NCI-H2107 (cell line): ENCODE data around the gene LAMTOR4.
"Not testable (repeated sequence)": the region's sequence is repeated elsewhere in the genome, so short reads cannot be mapped to it uniquely, and the experiment has no call there.

ENCODE experiments used
- DNase-seq: peaks from one replicate; lab custom pipeline; 2025; lab: John Stamatoyannopoulos, UW

The LAMTOR4 gene

DNA sequence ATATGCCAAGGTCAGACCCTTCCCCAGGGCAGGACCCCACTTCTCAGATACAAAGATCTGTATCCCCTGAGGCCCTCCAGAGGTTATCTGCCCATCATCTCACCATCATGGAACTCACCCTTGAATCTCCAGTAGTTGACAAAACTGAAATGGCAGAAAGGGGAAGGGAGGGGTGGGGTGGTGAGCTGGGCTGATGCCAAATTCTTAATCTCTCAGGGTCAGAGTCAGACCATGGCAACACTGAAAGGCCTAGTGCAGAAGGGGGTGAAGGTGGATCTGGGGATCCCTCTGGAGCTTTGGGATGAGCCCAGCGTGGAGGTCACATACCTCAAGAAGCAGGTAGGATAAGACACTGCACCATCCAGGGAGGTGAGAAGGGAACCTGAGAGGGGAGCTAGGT is 26.1 kb upstream of the LAMTOR4 start:
- DNase-seq: no peak

DNA sequence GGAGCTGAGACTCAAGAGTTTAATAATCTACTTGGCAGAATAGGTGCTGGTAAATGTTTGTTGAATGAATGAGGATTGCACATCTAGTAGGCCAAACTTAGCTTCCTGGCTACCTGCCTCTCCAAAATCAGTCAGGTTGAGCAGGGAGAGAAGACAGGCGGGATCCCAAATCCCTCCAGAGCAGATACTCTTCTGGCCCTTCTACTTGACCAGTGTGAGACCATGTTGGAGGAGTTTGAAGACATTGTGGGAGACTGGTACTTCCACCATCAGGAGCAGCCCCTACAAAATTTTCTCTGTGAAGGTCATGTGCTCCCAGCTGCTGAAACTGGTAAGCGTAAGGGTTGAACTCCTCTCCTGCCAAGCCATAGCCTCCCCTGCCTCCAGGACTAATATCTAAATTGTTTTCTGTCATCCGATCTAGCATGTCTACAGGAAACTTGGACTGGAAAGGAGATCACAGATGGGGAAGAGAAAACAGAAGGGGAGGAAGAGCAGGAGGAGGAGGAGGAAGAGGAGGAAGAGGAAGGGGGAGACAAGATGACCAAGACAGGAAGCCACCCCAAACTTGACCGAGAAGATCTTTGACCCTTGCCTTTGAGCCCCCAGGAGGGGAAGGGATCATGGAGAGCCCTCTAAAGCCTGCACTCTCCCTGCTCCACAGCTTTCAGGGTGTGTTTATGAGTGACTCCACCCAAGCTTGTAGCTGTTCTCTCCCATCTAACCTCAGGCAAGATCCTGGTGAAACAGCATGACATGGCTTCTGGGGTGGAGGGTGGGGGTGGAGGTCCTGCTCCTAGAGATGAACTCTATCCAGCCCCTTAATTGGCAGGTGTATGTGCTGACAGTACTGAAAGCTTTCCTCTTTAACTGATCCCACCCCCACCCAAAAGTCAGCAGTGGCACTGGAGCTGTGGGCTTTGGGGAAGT is 24.2 kb upstream of the LAMTOR4 start:
- no peak for DNase-seq

DNA sequence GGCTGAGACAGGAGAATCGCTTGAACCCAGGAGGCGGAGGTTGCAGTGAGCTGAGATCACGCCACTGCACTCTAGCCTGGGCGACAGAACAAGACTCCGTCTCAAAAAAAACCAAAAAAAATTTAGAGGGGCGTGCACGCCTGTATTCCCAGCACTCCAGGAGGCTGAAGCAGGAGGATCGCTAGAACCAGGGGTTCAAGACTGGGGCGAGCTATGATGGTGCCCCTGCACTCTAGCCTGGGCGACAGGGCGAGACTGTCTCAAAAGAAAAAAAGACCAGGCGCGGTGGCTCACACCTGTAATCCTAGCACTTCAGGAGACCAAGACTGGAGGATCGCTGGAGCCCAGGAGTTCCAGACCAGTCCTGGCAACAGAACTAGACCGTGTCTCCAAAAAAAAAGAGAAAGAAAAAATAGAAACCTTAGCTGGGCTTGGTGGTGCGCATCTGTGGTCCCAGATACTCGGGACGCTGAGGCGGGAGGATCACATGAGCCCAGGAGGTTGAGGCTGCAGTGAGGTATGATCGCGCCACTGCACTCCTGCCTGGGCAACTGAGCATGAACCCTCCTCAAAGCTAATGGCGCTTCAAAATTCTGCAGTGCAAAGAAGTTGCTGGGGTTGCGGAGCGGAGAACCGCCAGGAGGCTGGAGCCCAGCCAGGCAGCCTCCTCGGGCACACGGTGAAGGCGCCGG is 22.3 kb upstream of the LAMTOR4 start:
- DNase-seq: no peak

DNA sequence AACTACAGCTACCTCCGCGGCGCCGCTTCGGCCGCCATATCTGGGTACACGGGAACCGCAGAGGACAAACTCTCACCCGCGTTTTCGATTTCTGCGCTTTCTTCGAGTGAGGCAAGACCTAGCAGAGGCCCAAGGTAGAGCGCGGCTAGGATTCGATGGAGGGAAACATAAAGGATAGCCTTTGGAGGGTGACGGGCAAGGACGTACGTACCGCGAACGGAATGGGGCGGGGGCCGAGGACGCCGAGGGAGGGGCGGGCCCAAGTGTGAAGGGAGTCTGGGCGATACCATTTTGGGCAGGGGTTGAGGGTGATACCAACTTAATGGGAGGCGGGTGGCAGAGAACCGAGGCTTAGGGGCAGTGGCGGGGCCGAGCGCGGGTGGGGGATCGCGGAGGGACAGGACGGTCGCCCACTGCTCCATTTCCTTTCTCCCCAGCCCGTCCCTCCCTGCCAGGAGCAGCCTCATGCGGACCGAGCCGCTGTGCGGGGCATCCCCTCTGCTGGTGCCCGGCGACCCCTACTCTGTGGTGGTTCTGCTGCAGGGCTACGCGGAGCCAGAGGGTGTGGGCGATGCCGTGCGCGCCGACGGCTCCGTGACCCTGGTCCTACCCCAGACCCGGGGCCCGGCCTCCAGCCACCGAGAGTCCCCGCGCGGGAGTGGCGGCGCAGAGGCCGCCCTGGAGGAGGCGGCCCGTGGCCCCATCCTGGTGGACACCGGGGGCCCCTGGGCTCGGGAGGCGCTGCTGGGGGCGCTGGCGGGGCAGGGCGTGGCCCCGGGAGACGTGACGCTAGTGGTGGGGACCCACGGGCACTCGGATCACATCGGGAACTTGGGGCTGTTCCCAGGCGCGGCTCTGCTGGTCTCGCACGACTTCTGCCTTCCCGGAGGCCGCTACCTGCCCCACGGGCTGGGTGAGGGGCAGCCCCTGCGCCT is 21.5 kb upstream of the LAMTOR4 start, which contains the start of gene MBLAC1:
Gene MBLAC1 (plus strand): TSS at position 37 of the 935 bp plus-strand sequence. CDS start 429 bp downstream, at position 466.
- DNase-seq: peak; percentile 83

DNA sequence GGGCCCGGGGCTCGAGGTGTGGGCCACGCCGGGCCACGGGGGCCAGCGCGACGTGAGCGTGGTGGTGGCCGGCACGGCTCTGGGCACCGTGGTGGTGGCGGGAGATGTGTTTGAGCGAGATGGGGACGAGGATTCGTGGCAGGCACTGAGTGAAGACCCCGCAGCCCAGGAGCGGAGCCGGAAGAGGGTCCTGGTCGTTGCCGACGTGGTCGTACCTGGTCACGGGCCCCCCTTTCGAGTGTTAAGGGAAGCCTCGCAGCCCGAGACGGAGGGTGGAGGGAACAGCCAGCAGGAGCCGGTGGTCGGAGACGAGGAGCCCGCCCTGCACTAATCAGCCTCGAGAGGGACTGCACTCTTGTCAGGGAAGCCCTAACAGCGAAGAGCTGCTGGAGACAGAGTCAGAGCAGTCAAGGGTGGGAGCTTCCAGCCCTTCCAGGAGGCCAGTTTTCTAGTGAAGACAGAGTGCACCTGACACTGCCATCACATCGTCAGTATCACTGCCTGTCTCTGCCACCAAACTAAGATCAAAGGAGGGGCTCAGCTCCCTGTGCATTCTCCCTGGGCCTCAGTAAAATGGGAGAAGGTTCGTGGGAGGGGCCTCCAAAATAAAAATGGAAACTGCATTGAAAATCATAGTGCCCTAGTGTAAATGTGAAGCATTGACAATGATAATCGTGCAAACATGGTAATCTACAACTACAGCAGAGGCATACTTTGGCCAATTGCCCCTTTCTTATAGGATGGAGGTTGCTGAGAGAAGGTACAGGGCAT is 20.7 kb upstream of the LAMTOR4 start:
- DNase-seq: no peak

DNA sequence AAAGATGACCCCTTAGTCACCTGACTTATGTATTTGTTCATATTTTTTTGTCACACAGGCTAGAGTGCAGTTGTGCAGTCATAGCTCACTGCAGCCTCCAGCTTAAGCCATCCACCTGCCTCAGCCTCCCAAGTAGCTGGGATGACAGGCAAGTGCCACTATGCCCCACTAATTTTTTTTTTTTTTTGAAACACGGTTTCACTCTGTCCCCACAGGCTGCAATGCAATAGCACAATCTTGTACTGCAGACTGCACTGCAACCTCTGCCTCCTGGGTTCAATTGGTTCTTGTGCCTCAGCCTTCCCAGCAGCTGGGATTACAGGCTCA is 20.1 kb upstream of the LAMTOR4 start:
- no peak for DNase-seq

DNA sequence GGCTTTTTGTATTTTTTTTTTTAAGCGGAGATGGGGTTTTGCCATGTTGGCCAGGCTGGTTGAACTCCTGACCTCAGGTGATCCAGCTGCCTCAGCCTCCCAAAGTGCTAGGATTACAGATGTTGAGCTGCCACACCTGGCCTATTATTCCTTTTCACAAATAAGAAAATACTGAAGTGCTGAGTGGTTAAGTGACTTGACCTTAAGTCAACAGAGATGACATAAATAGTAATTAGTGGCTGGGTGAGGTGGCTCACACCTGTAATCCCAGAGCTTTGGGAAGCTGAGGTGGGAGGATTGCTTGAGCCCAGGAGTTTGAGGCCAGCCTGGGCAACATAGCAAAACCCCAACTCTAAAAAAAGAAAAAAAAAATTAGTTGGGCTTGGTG is 18.5 kb upstream of the LAMTOR4 start:
- not testable (repeated sequence) for DNase-seq

DNA sequence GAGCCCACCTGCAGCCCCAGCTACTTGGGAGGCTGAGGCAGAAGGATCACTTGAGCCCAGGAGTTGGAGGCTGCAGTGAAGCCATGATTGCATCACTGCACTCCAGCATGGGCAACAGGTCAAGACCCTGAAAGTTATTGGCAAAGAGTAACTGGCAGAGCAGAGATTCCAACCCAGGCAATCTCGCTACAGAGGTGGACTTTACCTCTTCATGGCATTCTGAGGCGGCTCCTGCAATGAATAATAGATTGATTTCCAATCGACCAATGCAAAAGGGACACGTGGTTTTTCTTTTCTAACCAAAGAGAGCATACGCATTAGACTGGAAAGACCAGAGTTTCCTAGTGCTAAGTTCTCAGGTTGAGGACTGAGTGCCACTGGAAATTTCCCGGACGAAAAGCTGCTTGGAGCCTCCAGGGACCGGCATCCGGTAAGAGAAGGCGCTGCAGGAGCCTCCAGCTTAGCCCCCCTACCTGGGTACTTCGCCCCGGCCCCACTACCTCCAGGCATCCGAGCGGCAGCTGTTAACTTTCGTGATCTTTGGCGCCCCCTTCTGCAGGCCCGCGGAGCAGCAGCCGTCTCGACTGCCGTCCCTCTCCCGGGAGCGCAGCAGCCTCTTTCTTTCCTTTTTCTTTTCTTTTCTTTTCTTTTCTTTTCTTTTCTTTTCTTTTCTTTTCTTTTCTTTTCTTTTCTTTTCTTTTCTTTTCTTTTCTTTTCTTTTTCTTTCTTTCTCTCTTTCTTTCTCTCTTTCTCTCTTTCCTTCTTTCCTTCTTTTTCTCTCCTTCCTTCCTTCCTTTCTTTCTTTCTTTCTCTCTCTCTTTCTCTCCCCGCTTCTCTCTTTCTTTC is 17.9 kb upstream of the LAMTOR4 start:
- DNase-seq: peak; percentile 85

DNA sequence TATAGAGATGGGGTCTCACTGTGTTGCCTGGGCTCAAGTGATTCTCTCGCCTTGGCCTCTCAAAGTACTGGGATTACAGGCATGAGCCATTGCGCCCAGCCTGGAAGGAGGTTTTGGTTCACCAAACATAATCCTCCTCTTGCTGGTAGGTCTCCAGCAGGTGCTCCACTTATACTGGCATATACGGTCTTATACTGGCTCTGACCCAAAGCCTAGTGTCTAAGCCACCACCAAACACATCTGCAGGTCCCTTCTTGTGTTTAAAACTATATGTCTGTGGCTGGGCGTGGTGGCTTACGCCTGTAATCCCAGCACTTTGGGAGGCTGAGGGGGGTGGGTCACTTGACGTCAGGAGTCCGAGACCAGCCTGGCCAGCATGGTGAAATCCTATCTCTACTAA is 16.6 kb upstream of the LAMTOR4 start:
- no peak for DNase-seq

DNA sequence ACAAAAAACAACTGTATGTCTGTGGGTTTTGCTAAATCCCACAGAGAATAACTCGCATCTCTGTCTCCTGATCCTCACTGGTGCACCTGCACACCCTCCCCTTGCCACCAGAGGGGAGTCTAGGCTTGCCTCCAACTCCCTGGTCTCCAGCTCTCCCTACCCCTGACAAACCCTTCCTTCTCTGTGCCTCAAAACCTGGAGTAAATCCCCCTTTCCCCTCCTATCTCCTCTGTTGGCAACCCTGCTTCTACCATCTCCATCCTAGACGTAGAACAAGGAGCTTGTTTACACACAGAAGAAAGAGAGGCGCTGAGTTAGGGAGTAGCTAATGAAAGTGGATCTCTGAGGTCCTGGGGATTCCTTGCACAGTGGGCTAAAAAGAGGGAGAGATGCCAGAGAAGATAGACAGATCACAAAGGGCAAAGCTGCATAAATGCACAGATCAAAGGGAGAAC is 16.0 kb upstream of the LAMTOR4 start:
- peak; percentile 32 for DNase-seq

DNA sequence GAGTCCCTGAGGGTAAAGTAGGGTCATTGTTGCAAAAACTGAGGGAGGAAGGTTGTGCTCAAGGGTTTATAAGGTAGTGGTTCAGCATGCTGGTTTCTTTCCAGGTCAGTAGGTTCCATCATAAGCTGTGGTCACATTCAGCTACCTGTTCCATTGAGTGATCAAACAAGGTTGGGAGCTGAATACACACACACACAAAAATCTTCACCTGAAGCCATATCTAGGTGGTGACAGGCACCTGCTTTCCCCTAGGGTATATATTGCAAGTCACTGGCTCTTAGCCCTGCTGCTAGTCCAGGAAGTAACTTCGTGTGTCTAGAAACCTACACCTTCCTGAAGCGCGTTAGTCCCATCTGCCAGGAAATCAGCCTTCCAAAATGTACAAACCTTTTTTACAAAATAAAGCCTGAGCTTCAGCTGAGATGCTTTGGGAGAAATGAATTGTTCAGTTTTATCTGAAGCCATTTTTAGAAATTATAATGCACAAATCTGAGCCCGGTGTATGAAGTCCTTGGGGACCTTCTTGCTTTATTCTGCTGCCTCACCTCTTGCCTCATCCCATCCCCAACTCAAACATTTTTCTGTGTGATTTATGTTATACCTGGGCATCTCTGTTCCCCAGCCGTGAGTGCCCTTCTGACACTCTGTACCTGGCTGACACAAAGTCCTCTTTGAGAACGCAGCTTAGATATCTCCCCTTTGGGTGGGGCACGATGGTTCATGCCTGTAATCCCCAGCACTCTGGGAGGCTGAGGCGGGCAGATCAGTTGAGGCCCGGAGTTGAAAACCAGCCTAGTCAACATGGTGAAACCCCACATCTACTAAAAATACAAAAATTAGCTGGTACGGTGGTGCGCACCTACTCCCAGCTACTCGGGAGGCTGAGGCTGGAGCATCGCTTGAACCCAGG is 10.6 kb upstream of the LAMTOR4 start:
- DNase-seq: no peak

DNA sequence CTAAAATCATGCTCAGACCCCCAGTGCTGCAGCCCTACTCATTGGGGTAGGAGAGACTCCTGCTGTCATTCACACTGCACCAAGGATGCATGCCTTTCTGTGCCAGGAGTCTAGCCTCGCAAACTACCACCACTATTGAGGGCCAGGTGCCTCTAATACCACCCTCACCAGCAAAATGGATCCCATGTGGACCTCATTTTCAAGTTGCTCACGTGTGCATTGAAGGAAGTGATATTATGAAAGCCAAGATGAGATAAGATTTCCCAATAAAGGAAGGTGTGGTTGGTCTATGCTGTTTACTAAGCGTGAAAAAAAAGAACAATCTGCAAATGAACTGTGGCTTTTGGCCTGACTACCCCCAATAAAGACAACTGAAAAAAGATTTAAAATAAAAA is 7.2 kb upstream of the LAMTOR4 start:
- no peak for DNase-seq

DNA sequence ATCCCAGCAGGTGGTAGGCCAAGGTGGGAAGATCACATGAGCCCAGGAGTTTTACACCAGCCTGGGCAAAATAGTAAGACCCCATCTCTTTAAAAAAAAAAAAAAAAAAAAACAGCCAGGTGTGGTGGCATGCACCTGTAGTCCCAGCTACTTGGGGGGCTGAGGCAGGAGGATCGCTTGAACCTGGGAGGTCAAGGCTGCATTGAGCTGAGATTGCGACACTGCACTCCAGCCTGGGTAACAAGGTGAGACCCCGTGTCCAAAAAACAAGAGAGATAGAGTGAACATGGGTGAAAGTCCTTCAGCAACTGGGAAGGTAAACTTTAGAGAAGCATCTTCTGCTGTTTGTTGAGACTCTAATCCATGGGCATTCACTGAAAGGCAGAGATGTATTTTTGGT is 6.3 kb upstream of the LAMTOR4 start:
- DNase-seq: no peak

DNA sequence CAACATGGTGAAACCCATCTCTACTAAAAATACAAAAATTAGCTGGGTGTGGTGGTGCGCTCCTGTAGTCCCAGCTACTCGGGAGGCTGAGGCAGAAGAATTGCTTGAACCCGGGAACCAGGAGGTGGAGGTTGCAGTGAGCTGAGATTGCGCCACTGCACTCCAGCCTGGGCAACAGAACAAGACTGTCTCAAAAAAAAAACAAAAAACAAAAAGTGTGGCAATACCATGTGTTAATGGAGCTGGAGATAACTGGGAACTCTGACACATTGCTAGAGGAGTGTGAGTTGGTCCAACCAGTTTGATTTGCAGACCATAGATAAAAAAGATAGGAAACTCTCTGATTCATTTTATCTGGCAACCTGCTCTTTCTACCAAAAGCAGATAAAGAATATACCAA is 2.4 kb upstream of the LAMTOR4 start:
- not testable (repeated sequence) for DNase-seq

DNA sequence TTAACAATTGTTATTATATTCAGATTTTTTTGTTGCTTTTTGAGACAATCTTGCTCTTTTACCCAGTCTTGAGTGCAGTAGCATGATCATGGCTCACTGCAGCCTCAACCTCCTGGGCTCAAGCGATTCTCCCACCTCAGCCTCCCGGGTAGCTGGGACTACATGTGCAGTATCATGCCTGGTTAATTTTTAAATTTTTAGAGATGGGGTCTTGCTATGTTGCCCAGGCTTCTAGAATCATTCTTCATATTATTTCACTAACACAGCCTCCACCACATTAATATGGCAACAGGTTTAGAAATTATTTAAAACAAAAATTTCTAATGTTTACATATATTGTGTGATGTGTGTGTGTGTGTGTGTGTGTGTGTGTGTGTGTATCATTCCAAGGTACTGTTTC is 1.4 kb upstream of the LAMTOR4 start:
- no peak for DNase-seq

DNA sequence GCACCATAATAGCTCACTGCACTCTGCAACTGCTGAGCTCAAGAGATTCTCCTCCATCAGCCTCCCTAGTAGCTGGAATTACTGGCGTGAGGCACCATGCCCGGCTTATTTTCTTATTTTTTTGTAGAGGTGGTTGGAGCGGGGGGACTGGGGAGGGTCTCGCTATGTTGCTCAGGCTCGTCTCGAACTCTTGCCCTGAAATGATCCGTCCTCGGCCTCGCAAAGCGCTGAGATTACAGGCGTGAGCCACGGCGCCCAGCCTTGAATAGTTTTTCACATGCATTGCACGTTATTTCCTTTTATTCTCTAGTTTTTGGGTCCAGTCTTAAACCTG is 526 bp upstream of the LAMTOR4 start:
- no peak for DNase-seq

DNA sequence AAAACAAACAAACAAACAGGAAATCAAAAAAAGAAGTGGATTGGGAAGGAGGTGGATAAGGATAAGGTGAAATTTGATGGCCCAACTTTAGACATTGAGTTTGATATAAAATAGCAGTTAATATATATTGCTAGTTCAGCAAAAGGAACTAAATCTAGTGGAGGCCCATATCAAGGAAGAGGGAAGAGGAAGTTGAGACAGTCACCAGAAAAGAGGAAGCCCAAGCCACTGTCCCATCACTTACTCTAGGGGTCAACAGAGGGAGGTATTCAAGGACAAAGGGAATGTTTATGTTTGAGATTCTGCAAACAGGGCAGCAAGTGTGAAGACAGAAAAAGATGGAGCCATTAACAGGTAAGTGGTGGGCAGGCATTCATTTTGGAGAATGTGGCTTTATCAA is 3.7 kb downstream of the LAMTOR4 start:
- DNase-seq: no peak

DNA sequence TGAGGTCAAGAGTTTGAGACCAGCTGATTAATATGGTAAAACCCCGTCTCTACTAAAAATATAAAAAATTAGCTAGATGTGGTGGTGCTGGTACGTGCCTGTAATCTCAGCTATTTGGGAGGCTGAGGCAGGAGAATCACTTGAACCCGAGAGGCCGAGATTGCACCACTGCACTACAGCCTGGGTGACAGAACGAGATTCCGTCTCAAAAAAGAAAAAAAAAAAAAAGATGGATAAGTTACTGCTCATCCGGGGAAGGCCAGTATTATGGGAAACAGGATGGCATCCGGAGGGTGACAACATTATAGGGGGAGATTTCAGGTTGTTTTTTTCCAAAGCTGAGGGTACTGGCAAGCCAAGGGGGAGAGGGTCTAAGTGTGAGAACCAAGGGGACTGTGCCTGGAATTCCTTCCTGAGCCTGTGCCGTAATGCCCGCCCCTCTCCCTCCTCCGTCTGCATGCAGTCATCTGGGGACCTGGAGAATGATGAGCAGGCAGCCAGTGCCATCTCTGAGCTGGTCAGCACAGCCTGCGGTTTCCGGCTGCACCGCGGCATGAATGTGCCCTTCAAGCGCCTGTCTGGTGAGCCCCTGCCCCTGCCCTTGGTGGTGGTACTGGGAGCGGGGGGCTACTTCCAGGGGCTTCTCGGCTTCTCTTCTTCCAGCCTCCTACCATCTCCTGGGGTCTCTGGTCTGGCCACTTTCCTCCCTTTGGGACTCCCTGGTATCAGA is 4.4 kb downstream of the LAMTOR4 start:
- DNase-seq: no peak
